Measurements from ENCODE around the gene ERMN.
"Not testable (repeated sequence)": the region's sequence is repeated elsewhere in the genome, so short reads cannot be mapped to it uniquely, and the experiment has no call there.

ERMN gene

GRCh38 chr2:157325786-157326185, at the start of gene ERMN:
TSS of gene ERMN (minus strand) at chr2:157325824. CDS start at chr2:157325642, 182 bp downstream.
- peak; percentile 59 for DNase-seq

GRCh38 chr2:157375384-157375783, 49.8 kb upstream of the ERMN start:
- no peak for DNase-seq

- DNase-seq: not testable (repeated sequence)
Observed at GRCh38 chr2:157368508-157368907, 42.9 kb upstream of the ERMN start.

- DNase-seq: no peak
Observed at GRCh38 chr2:157367704-157368103, 42.1 kb upstream of the ERMN start.

GRCh38 chr2:157364257-157364974, 38.8 kb upstream of the ERMN start:
- no peak for DNase-seq

- DNase-seq: no peak
Observed at GRCh38 chr2:157363612-157364101, 38.0 kb upstream of the ERMN start.

- DNase-seq: no peak
Observed at GRCh38 chr2:157362627-157363026, 37.0 kb upstream of the ERMN start.

GRCh38 chr2:157361526-157361925, 35.9 kb upstream of the ERMN start:
- no peak for DNase-seq

GRCh38 chr2:157359628-157360027, 34.0 kb upstream of the ERMN start:
- DNase-seq: no peak

GRCh38 chr2:157355618-157356017, 30.0 kb upstream of the ERMN start:
- DNase-seq: no peak

GRCh38 chr2:157349949-157350515, 24.4 kb upstream of the ERMN start:
- no peak for DNase-seq

- no peak for DNase-seq
Observed at GRCh38 chr2:157348291-157348921, 22.8 kb upstream of the ERMN start.

GRCh38 chr2:157345647-157346389, 20.2 kb upstream of the ERMN start:
- no peak for DNase-seq

GRCh38 chr2:157341381-157341780, 15.8 kb upstream of the ERMN start:
- not testable (repeated sequence) for DNase-seq

GRCh38 chr2:157339965-157340655, 14.5 kb upstream of the ERMN start:
- DNase-seq: no peak

- no peak for DNase-seq
Observed at GRCh38 chr2:157337978-157338377, 12.4 kb upstream of the ERMN start.

- DNase-seq: peak; percentile 48
Observed at GRCh38 chr2:157336137-157337010, 10.8 kb upstream of the ERMN start.

GRCh38 chr2:157334797-157335196, 9.2 kb upstream of the ERMN start:
- DNase-seq: no peak

GRCh38 chr2:157334335-157334734, 8.7 kb upstream of the ERMN start:
- DNase-seq: no peak

- DNase-seq: no peak
Observed at GRCh38 chr2:157333304-157334047, 7.9 kb upstream of the ERMN start.

- peak; percentile 65 for DNase-seq
Observed at GRCh38 chr2:157329524-157329923, 3.9 kb upstream of the ERMN start.
